ENCODE results near the gene BMP7.

DNA sequence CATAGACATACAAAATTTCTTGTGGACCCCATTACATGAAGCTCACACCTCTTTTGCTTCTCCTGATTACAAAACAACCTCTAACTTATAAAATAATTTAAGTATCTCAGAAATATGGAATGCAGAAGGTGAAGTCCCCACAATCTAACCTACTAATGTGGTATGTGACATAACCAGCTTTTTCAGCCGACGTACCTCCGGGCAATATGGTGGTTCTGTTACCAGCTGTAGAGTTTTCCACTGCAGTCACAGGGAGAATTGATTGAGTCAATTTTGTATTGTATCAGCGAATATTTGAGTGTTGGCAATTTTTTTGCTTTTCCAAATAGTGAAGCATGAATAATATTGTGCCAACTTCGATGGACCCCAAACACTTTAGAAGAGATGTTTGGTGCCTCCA lies 47.5 kb upstream of the BMP7 start:
- TF ChIP-seq EZH2 (IDR thresholded peaks at IDR 0.05) (no peak), POLR2AphosphoS5 (IDR thresholded peaks at IDR 0.05; ENCODE audit: borderline replicate concordance, low read depth, low read length) (no peak)
